HT-29 (cell line): ENCODE data around the gene P2RY14. TPM values are rescaled to one million over a fixed set of nuclear protein-coding genes. Genes with fewer than 3 reads are reported as not detected.

ENCODE experiments used
- DNase-seq: peaks from one replicate; pipeline ENCODE4 v3.0.0-alpha.2; 2015; ENCODE audit warnings: low spot score
- total RNA-seq: library from RNA; depleted of rRNA; stranded (reverse); fragments of >200 nt; shearing (Covaris generic); gene quantifications from 2 replicates; pipeline ENCODE4 v1.2.3, GENCODE V29; 2014; rRNA removed

P2RY14 gene
- total RNA-seq: not detected in 2 replicates

DNA sequence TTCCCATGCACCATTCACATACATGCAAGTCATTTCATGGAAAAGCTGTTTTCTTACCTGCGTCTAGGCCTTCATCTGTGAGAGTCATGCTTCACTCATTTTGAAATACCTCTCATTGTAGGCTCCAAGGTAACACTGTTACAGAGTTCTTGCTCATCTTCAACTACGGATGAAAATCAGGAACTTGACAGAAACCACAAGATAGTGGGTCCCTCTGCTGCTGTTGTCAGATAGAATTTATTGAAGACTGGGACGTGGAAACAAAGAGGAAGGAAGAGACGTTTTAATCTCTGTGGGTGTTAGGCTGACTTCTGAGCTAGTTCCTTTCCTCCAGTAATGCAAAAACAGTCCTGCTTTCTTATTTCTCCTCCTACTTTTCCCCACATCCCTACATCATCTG, at the start of gene P2RY14:
Gene P2RY14 (minus strand): TSS at position 313 of the 400 bp plus-strand sequence. CDS start 64,226 bp downstream, outside the sequence.
- DNase-seq: no peak

DNA sequence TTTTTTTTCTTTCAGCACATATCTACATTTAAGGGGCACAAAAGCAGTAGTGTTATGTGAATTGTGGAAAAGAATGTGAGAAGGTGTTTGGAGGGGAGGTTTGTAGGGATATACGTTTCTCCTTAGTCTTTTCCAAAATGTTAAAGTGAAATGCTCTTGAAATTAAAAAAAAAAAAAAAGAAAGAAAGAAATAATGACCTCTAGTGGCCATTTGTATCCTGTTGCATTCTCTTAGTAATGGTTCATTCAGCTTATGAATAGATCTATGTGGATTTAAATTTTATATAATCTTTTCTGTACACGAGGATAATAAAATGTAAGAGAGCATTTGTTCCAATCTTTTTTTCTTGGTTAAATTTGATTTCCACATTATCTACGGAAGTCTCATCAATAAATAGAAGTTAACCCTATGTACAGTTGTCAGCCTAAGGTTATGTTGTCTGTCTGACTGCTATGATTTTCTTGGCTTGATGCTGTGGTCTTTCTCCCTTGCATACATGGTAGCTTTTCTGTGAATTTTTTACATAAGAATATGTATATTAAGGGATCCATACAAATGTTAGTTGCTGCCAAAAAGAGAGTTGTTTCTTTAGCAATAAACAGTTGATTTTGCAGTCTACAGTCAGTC, 49.3 kb upstream of the P2RY14 start:
- DNase-seq: peak; percentile 64

DNA sequence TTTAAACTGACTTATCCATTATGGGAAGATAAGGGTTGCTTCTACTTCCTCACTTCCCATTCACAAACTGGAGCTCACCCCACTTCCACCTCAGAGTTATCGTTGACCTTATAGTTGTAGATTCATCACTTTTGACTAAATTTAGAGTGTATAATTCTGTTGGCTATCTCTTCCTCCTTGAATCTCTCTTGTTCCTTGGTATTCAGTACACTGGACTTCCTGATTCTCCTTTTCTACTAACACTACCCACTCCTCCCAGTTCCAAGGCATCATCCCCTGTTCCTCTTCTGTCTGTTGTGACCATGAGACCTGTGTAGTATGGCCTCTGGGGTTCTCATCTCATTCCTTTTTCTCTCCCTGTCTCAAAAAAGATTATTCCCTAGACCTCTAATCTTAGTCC, 44.2 kb upstream of the P2RY14 start:
- DNase-seq: no peak

DNA sequence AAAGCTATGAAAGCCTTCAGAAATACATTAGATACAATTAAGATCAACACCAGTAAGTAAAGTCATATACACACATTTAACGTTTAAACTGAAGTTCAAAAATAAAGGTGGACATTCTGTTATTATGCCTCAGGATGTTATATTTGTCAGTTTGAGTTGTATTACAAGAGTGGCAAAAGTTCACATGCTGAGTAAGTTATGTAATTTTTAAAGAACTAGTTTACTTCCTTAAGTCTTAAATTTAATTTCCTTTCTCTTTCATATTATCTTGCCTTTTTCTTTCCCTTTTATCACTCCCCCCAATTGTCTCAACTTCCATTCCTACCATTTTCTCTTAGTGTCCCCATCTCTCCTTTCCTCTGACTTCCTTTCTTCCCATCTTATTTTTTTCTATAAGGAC, 43.2 kb upstream of the P2RY14 start:
- no peak for DNase-seq

DNA sequence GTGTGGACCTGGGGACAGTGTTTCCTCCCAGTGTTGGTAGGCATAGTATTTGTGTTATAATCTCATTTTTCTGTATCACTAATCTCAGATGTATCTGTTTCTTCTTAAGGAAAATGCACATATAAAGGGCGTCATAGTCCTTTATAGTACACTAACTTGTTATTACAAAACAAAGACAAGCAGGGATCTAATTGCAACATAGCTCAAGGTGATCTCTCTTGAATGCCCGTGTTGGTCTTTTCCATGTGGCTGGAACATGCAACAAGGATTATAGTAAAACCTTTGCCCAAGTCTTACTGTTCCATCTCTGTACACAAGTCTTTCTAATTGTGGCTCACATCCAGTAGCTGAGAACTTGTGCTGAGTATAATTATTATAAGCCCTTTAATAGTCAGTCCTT, 41.8 kb upstream of the P2RY14 start:
- DNase-seq: no peak

DNA sequence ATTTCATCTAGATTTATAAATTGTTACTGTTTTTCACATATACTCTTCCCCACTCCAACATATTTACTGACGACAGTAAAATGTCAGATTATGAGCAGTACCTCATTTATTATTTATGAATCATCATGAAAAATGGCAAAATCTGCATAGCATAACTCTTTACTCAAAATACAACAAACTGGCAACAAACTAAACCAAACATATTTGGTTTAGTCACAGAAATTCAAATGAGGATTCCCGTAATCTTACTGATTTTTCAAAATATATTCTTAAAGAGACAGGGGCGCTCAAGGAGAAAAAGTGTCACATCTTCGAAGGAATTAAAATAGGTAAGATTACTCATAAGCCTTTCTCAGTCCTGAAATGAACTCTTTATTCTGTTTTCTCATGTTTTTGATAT, 41.3 kb upstream of the P2RY14 start:
- DNase-seq: no peak

DNA sequence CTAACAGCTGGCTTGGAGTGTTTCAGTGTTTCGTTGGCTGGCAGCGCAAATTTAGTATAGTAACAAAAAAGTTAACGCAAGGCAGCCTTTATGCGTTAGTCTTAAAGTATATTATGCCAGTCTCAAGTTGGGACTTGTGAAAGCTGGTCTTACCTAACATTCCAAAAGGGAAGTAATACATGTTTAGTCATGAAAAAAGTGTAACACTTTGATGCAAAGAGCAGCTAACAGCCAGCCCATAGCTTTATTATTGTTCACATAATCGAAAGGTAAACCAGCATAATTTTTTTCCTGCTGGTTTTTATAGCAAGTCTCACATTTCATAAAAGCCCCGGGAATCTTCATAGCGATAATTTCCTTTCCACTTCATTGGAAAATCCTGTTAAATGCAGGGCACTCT, 40.6 kb upstream of the P2RY14 start:
- DNase-seq: no peak

DNA sequence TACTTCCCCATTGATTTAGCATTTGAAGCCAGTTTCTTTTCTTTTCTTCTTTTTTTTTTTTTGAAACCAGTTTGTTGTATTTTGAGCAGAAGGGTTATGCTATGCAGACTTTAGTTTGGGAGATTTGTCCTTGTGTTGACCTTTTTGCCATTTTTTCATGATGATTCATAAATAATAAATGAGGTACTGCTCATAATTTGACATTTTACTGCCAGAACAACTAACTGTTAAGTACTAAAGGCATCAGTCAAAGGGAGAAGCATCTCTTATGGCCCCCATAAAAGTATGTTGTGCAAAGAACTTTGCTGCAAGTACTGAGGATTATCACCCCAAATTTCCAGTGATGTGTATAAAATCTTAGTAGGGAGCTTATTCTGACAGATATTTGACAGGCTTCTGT, 40.0 kb upstream of the P2RY14 start:
- no peak for DNase-seq

DNA sequence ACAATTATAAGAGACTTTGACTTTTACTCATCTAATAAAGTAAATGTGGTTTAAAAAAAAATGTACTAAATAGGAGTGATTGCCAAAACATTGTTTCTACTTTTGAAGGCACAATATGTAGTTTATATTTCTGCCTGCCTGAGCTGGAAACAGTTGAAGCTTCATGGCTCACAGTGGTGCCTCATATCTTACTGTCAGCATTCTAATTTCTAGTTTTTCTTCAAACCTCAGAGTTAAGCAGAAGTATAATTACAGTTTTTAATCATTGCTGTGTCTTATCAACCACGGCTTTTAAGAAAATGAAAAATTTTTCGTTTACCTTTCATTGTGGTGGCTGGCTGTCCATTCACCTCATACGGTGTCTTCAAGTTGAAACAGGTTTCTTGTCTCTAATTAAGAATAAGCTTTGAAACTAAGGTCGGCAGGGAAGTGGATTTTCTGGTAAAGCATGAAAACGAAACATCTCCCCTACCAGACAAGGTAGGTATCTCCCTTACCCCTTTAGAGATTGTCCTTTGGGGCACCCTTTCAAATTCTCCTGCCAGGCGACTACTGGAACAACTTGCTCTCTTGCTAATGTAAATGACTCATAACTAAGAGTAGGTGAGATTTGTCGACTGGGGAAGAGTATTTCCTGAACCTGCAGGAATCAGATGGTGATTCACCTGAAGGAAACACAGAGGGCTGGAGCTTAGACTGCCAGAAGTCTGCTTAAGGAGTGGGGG, 38.1 kb upstream of the P2RY14 start, which contains the start of gene GPR87:
Gene GPR87 (minus strand): TSS at position 554 of the 725 bp plus-strand sequence. CDS start 16,720 bp downstream, outside the sequence.
- DNase-seq: peak; percentile 84

DNA sequence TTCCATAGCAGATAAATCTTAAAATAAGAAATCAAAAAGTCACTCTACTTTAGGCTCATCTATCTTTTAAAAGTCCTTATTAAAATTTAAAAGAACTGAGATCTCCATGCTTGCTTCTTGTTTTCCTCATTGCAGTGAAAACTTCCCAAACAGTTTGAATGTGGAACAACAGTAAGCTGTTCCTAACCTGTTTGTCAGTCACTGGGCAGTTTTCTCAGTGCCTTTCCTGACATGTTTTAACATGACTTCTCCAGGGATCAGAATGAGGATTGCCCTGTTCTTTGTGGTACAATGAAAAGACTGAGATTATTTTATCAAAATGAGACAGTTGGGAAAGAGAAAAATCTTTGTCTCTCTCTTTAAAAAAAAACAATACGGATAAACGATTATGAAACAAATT, 37.5 kb upstream of the P2RY14 start:
- DNase-seq: peak; percentile 55

DNA sequence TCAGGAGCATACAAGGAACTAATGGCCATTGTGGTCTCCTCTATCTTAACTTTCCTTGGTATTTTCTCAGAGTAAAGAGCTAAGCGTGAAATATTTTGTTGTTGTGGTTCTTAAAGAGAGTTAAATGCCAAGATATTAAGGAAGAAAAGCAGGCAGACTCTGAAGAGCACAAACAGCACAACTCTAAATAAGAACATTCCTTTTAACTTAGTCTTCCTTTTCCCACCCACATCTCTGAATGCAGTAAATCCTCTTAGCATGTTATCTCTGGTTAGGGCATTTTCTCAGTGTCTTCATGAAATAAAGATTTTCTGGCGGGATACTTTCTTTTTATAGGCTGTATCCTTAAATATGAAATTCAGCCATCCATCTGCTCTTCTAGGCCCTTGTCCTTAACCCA, 36.8 kb upstream of the P2RY14 start:
- peak; percentile 51 for DNase-seq

DNA sequence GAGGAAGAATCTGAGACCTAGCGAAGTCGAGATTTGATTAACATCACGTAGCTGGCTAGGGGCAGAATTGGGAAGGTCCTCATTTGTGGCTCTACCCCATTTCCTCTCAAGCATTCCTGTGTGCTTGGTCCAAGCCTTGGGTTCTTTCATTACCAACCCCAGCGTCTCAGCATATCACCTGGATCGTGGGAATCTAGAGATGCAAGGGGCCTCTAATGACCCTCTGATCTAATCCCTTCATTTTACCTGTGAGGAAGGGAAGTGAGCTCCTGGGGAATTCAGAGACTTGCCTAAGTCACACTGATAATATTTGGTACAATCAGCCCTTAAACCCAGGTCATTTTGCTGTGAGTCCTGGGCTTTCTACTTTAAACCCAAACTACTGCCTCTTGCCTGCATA, 36.3 kb upstream of the P2RY14 start:
- DNase-seq: no peak

DNA sequence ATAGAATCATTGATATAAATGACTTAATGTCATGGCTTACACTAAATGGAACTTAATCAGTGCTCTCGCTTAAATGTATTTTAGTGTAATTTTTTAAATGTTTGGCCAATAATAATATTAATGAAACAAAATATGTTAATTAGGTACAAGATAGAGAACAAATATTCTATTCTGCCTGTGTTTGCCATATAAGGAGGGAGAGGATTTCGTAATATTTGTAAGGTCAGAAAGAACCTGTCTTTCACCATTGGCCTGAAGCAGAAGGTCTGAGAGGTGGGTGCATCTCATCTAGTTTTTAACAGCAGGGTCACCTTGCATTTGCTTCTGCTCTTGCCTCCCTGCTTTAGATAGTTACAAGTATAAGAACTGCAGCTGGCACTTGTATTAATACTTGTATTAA, 35.8 kb upstream of the P2RY14 start:
- no peak for DNase-seq

DNA sequence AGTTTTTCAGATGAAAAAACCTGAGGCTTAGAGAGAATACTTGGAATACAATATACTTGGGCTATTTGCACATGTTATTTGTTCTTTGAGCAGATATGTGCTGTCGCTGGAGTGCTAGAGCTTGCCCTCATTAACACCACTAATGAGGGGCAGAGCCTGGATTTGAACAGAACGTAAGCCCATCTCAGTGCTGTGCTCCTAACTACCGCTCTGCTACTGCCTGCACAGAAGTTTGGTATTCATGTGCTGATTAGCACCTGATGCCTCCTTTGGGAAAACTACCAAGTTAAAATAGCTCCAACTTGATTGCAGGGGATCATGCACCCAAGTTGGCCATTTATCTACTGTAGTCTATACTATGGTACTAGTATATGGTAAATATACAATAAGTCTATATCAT, 34.6 kb upstream of the P2RY14 start:
- DNase-seq: no peak

DNA sequence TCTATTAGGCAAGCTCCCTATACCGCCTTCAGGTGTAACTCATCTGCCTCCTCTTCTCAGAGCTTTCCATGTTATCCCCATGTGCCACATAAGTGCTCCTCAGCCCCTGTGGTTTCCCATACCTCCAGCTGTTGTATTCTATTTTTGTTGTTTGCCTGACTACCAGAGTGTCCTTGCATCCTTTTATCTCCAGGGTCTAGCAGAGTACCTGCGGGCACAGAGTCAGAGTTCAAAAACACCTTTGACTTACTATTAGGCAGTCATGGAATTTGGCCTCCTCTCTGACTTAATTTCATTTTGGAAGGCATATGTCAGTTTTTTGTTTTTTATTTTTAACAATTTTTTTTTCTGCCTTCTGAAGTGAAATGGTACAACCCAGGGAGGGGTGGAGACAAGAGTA, 31.2 kb upstream of the P2RY14 start:
- DNase-seq: no peak

DNA sequence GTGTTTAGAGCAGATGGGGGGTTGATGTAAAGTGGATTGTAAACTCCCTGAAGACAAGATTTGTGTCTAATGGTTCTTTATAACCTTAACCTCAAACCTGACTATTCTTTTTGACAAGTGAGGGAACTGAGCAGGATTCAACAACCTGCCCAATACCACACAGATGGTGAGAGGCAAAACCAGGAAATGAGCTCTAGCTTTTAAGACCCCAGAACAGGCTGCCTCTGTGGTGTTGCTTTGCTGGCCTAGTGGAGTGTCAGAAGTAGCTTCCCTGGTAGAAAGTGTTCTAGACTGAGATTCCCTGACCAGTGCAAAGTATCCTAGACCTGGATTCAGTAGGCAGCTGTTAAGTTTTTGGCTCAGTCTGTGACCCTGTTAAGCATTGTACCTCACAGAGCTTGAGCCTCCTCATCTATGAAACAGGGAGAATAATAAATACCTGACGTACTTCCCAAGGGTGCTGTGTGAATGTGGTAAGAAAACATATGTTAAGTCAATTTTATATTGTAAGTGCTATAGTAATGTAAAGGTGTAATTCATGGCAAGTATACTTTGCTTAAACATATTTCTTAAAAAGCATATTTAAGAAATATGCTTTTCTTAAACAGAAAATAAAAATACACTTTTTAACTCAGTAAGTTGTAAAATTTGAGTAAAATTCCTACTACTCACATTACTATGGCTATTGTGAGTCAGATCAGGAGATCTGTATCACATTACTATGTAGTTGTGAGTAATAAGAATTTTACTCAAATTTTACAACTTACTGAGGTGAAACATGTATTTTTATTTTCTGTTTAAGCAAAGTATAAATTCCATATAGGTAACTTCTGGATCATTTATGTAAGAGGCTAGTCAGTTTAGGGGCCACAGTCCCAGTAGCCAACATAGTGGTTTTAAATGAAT, 29.5 kb upstream of the P2RY14 start:
- DNase-seq: no peak

DNA sequence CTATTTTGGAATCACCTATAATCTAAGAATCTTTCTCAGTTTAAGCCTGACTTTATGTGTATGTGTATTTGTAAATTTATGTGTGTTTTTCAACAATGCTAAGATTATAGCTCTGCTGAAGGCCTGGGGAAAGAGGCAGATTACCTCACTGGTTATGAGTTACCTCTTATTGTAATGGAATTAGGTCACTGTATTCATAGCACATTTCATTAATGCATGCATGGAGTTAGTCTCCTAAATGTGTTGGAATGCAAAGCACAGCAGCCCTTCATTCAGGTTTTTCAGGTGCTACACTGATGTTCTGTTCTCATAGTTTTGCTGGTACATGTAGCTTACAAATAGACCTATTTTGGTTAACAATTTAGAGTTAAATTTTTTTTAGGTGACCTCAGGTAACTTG, 28.8 kb upstream of the P2RY14 start:
- DNase-seq: no peak

DNA sequence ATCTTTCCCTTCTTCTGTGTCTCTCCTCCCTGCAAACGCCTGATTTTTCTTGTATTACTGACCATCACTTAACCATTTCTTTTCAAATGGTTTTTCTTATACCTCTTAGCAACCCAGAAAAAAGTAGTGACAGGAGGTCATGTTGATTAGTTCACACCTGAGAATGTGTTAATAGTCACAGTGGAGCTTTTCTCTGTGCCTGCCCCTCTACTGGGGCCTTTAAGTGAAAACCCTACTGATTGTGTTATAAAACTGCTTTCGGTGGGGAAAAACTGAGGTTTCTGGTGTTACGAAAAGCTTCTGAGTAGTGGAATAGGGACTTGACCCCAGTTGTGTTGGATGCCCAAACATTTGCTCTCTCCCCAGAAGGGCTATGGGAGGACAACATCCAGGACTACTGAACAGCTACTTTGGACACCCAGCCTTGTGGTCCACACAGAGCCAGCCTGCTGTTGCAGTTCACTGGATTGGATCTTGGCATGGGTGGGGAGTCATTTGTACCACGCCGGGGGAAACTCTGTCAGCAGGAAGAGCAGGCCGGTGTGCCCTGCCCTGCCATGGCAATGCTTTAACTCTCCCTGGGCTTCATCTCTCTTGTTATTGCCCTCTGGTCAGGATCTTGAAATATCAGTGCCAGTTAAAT, 27.9 kb upstream of the P2RY14 start:
- DNase-seq: no peak

DNA sequence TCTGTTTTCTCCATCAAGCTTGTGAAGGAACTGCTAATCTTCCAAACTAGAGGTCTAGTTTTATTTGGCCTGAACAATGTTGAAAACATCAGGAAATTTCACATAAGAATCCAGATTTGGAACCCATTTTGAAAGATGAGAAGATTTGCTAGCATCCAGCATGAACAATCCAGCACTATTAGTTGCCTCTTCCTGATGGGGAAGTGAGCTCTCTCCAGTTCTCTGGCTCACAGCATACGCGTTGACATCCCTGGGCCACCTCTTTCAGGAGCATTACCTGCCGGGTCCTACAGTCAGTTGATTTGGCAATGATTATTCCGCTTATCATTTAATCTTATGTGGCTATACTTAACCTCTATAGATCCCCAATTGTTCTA, 27.4 kb upstream of the P2RY14 start:
- DNase-seq: no peak

DNA sequence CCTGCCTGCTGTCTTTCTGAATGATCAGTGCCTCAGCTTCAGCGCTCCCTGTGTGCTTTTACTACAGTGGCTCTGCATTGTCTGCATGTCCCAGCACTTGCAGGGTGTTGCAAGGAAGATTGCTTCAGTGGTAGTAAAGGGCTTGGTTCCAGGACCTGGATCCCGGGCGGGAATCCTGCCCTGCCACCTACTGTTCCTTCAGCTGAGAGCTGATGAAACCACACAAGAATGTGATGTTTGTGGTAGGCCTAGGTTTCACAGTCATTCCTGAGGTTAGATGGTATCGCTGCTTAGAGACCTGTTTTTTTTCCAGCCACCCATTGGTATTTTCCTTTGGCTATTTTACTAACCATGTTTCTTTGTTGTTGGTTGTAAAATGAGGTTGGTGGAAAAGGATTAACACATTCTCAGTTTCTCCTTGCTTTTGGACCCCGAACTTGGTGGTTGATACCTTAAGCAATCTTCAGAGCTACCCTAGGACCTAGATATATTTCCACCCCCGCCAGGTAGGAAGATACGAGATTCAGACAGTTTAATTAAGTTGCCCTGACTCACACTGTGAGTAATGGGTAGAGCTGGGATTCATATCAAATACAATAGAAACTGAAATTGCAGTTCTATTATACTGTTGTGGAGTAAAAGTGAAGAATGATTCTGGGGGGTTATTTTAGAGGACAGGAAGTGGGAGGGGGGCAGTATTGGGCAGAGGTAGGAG, 26.9 kb upstream of the P2RY14 start:
- peak; percentile 98 for DNase-seq

DNA sequence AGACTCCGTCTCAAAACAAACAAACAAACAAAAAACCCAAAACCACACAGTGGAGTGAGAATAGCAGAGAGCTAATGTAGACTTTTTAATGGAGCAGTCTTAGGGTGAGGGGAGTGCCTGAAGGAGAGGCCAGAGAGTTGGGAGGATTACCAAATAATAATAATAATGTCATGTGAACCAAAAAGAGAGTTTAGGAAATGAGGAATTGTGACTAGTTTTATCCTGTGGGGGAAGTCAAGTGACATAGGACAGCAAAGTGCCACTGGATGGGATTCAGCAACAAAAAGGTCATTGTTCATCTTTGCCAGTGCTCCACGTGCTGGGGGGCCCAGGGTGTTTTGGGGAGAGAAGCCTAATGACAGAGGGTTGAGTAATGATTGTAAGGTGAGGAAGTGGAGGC, 25.4 kb upstream of the P2RY14 start:
- no peak for DNase-seq
